ENCODE results near the gene STAG1. TPM values are rescaled to one million over a fixed set of nuclear protein-coding genes. Genes with fewer than 3 reads are reported as not detected.
A peak's percentile ranks its signal among the peaks of the same experiment; 100 is the strongest.

STAG1 gene
- total RNA-seq, 1 experiment from 2014 or later, result 43.7 TPM

- Histone ChIP-seq H3K36me3 (ENCODE audit: control insufficient read depth, insufficient read depth, low read length) (no peaks in the 10 kb centered on the region), H3K4me1 (ENCODE audit: control insufficient read depth, insufficient read depth, low read length) (peaks cover 8% of the 10 kb centered on the region; the same call in 1 of the 2 replicates), H3K27ac (ENCODE audit: low read length) (0 out of 2 replicates have a peak overlapping the region, but pooled peaks have one; percentile 4), H3K4me3 (ENCODE audit: low read depth in 2 of 2, low read length in 2 of 2) (no peak overlapping the region), H3K9me3 (ENCODE audit: control insufficient read depth, insufficient read depth, low read depth, low read length) (no peaks in the 10 kb centered on the region), H3K27me3 (ENCODE audit: control insufficient read depth, insufficient read depth, low read length) (no peaks in the 10 kb centered on the region)
- ChIA-PET POLR2A (interaction anchor here (0.6 kb wide), 2 partner anchors 118 to 418 kb away, joined by 3 read pairs; no protein-coding TSS in a partner anchor), CTCF (no interaction called here)
- in situ Hi-C loops (cut with HindIII; ENCODE audit: low pct_unique_long_range_greater_than_20kb, low sequenced_read_pairs) (no loop called here), intact Hi-C loops (cut with micrococcal nuclease; ENCODE audit: unreplicated experiment) (no loop called here)
- TF ChIP-seq TCF7L2 (IDR thresholded peaks at IDR 0.05; ENCODE audit: low read depth, low read length) (no peak), CTCF (IDR thresholded peaks at IDR 0.05) (no peak), SIN3A (IDR thresholded peaks at IDR 0.05; ENCODE audit: borderline replicate concordance, insufficient read depth, low read depth, low read length) (no peak), POLR2AphosphoS5 (IDR thresholded peaks at IDR 0.05; ENCODE audit: low read depth, low read length) (no peak), REST (IDR thresholded peaks at IDR 0.05; ENCODE audit: insufficient read depth in 1 of 2, low read depth in 2 of 2, low read length in 1 of 2) (no peak)
- no TSS peak for BruUV-seq (replicated peaks)
- ATAC-seq, result peak; percentile 77
- no peak for DNase-seq (ENCODE audit: low read depth, low spot score)
These were observed 127.0 kb downstream of the STAG1 start for GRCh38 chr3:136624894-136625815.

GRCh38 chr3:136624371-136624770 lies 127.8 kb downstream of the STAG1 start:
- no TSS peak for BruUV-seq (replicated peaks)
- no peak for ATAC-seq
- CTCF ChIA-PET, result no interaction called here

More at GRCh38 chr3:136624371-136624770, 127.8 kb downstream of the STAG1 start:
- Histone ChIP-seq H3K9me3 (ENCODE audit: control insufficient read depth, insufficient read depth, low read depth, low read length) (no peaks in the 10 kb centered on the region), H3K36me3 (ENCODE audit: control insufficient read depth, insufficient read depth, low read length) (no peaks in the 10 kb centered on the region), H3K27me3 (ENCODE audit: control insufficient read depth, insufficient read depth, low read length) (no peaks in the 10 kb centered on the region), H3K4me3 (ENCODE audit: low read depth in 2 of 2, low read length in 2 of 2) (no peak overlapping the region), H3K4me1 (ENCODE audit: control insufficient read depth, insufficient read depth, low read length) (peaks cover 8% of the 10 kb centered on the region; the same call in 1 of the 2 replicates), H3K27ac (ENCODE audit: low read length) (no peak overlapping the region)
- TF ChIP-seq TCF7L2 (IDR thresholded peaks at IDR 0.05; ENCODE audit: low read depth, low read length) (no peak), SIN3A (IDR thresholded peaks at IDR 0.05; ENCODE audit: borderline replicate concordance, insufficient read depth, low read depth, low read length) (no peak)
- POLR2A ChIA-PET, result interaction anchor here (0.6 kb wide), 1 partner anchor 118 kb away, joined by 3 read pairs; no protein-coding TSS in a partner anchor
- no peak for DNase-seq (ENCODE audit: low read depth, low spot score)
- in situ Hi-C loops (cut with HindIII; ENCODE audit: low pct_unique_long_range_greater_than_20kb, low sequenced_read_pairs) (no loop called here), intact Hi-C loops (cut with micrococcal nuclease; ENCODE audit: unreplicated experiment) (no loop called here)

All from Panc1 (cell line).